Measurements from ENCODE around the gene CNNM2.
A peak's percentile ranks its signal among the peaks of the same experiment; 100 is the strongest.
"Not testable (repeated sequence)": the region's sequence is repeated elsewhere in the genome, so short reads cannot be mapped to it uniquely, and the experiment has no call there.

CNNM2 gene

GRCh38 chr10:102926842-102927241, 8.7 kb downstream of the CNNM2 start:
- no peak overlapping the region for H3K4me3 ChIP-seq
- peak overlapping the region in 1 of 2 donors; percentile 86 for H3K27ac ChIP-seq
- no peaks in the 10 kb centered on the region for H3K9me3 ChIP-seq
- DNase-seq = no peak
- H3K4me1 ChIP-seq = peaks cover 0 to 82% (median 5%) of the 10 kb centered on the region in 4 donors
- no peaks in the 10 kb centered on the region for H3K27me3 ChIP-seq
- intact Hi-C loops (cut with DNase I; ENCODE audit: low total_unique reads) = no loop called here
- TF ChIP-seq, protein P1, sequence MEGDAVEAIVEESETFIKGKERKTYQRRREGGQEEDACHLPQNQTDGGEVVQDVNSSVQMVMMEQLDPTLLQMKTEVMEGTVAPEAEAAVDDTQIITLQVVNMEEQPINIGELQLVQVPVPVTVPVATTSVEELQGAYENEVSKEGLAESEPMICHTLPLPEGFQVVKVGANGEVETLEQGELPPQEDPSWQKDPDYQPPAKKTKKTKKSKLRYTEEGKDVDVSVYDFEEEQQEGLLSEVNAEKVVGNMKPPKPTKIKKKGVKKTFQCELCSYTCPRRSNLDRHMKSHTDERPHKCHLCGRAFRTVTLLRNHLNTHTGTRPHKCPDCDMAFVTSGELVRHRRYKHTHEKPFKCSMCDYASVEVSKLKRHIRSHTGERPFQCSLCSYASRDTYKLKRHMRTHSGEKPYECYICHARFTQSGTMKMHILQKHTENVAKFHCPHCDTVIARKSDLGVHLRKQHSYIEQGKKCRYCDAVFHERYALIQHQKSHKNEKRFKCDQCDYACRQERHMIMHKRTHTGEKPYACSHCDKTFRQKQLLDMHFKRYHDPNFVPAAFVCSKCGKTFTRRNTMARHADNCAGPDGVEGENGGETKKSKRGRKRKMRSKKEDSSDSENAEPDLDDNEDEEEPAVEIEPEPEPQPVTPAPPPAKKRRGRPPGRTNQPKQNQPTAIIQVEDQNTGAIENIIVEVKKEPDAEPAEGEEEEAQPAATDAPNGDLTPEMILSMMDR (IDR thresholded peaks at IDR 0.05) = no peak
- no peaks in the 10 kb centered on the region for H3K36me3 ChIP-seq

DNA sequence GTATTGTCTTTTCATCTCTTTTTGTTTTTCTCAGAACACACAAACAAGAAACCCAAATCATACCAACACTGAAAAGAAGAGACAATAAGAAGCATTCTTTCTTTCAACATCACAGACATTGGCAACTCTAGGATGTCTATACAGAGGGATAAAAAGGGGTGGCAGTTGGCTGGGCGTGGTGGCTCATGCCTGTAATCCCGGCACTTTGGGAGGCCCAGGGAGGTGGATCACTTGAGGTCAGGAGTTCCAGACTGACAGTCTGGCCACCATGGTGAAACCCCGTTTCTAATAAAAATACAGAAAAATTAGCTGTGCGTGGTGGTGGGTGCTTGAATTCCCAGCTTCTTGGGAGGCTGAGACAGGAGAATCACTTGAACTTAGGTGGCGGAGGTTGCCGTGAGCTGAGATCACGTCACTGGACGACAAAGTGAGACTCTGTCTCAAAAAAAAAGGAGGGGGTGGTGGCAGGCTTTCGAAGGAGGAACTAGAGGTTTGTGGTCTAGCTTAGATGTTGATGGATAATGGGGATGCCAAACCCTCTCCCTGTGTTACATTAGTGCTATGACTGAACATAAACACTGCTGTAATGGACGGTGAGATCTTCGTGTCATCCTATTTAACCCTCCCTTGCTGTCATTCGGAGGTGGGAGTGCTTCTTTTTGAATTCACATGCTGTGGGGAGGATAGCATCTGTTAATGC, 9.4 kb downstream of the CNNM2 start:
- no peaks in the 10 kb centered on the region for H3K36me3 ChIP-seq
- H3K9me3 ChIP-seq = no peaks in the 10 kb centered on the region
- peak overlapping the region in 1 of 2 donors; percentile 86 for H3K27ac ChIP-seq
- no peak overlapping the region for H3K4me3 ChIP-seq
- no peak for DNase-seq
- H3K4me1 ChIP-seq = peaks cover 0 to 75% (median 5%) of the 10 kb centered on the region in 4 donors
- TF ChIP-seq, protein P1 (IDR thresholded peaks at IDR 0.05) = no peak
- H3K27me3 ChIP-seq = no peaks in the 10 kb centered on the region
- intact Hi-C loops (cut with DNase I; ENCODE audit: low total_unique reads) = no loop called here

DNA sequence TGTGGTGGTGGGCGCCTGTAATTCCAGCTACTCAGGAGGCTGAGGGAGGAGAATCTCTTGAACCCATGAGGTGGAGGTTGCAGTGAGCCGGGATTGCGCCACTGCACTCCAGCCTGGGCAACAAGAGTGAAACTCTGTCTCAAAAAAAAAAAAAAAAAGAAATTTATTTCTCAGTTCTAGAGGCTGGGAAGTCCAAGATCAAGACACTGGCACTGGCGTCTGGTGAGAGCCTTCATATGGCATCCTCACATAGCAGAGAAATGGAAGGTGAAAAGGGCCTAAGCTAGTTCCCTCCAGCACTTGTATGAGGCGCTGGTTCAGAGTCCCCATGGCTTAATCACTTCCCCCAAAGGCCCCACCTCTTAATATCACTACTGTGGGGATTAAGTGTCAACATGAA, 10.3 kb downstream of the CNNM2 start:
- DNase-seq; H3K27me3 ChIP-seq; H3K9me3 ChIP-seq; intact Hi-C loops (cut with DNase I; ENCODE audit: low total_unique reads); H3K36me3 ChIP-seq; H3K4me3 ChIP-seq: not testable (repeated sequence)
- peaks cover 0 to 66% (median 4%) of the 10 kb centered on the region in 4 donors for H3K4me1 ChIP-seq
- peak overlapping the region in 1 of 2 donors; percentile 4 for H3K27ac ChIP-seq

- Histone ChIP-seq H3K27ac (no peak overlapping the region), H3K27me3 (no peaks in the 10 kb centered on the region), H3K4me1 (peaks cover 0 to 49% (median 4%) of the 10 kb centered on the region in 4 donors), H3K36me3 (no peaks in the 10 kb centered on the region), H3K9me3 (no peaks in the 10 kb centered on the region), H3K4me3 (no peak overlapping the region)
- TF ChIP-seq, protein P1 (IDR thresholded peaks at IDR 0.05) = no peak
- no peak for DNase-seq
- intact Hi-C loops (cut with DNase I; ENCODE audit: low total_unique reads) = no loop called here
These were observed 12.6 kb downstream of the CNNM2 start for GRCh38 chr10:102930720-102931119.

DNA sequence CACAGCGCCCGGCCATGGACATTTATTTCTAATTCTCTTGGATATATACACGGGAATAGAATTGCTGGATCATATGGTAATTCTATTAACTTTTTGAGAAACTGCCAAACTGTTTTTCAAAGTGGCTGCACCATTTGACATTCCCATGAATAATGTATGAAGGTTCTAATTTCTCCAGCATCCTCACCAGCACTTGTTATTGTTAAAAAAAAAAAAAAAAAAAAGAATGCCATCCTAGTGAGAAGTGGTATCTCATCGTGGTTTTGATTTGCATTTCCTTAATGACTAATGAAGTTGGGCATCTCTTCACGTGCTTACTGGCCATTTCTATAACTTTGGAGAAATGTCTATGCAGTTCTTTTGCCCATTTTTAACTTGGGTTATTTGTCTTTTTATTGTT, 13.5 kb downstream of the CNNM2 start:
- Histone ChIP-seq H3K27me3 (no peaks in the 10 kb centered on the region), H3K9me3 (no peaks in the 10 kb centered on the region), H3K4me3 (no peak overlapping the region), H3K4me1 (peaks cover 0 to 50% (median 4%) of the 10 kb centered on the region in 4 donors), H3K36me3 (no peaks in the 10 kb centered on the region), H3K27ac (no peak overlapping the region)
- TF ChIP-seq, protein P1 (IDR thresholded peaks at IDR 0.05) = no peak
- no peak for DNase-seq
- intact Hi-C loops (cut with DNase I; ENCODE audit: low total_unique reads) = no loop called here

DNA sequence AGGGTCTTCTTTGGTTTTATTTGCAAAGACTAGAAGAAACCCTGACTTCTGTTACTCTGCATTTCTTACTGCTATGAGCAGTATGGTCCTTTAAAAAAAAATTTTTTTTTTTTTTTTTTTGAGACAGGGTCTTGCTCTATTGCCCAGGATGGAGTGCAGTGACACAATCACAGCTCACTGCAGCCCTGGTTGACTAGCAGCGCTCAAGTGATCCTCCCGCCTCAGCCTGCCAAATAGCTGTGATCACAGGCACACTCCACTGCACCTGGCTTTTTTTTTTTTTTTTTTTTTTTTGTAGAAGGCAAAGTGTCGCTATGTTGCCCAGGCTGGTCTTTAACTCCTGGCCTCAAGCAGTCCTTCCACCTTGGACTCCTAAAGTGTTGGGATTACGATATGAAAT, 17.4 kb downstream of the CNNM2 start:
- Histone ChIP-seq H3K4me3 (no peak overlapping the region), H3K27ac (no peak overlapping the region), H3K9me3 (no peaks in the 10 kb centered on the region), H3K36me3 (no peaks in the 10 kb centered on the region), H3K4me1 (peaks cover 0 to 20% (median 0%) of the 10 kb centered on the region in 4 donors), H3K27me3 (no peaks in the 10 kb centered on the region)
- TF ChIP-seq, protein P1 (IDR thresholded peaks at IDR 0.05) = no peak
- intact Hi-C loops (cut with DNase I; ENCODE audit: low total_unique reads) = no loop called here
- DNase-seq = no peak
